Thymus (tissue), 11 donors: ENCODE data around the gene E2F8. TPM values are rescaled to one million over a fixed set of nuclear protein-coding genes. Genes with fewer than 3 reads are reported as not detected.
A peak's percentile ranks its signal among the peaks of the same experiment; 100 is the strongest.
"Not testable (repeated sequence)": the region's sequence is repeated elsewhere in the genome, so short reads cannot be mapped to it uniquely, and the experiment has no call there.

Source experiments
- DNase-seq, 9 donors: peaks; one replicate each; pipeline ENCODE4 v3.0.0-alpha.2; 2013; ENCODE audit warnings: low spot score in 9 of 9, low read depth in 6 of 9, missing footprints in 1 of 9
- H3K27ac ChIP-seq, 2 donors: one replicate each; pipeline ENCODE4 v1.5.1; 2013; ENCODE audit warnings: control low read depth in 1 of 2, low read depth in 1 of 2, low read length in 1 of 2, mild to moderate bottlenecking in 1 of 2, moderate library complexity in 1 of 2
- H3K27me3 ChIP-seq, 2 donors: one replicate each; pipeline ENCODE4 v1.5.1; 2013; ENCODE audit warnings: low read length in 1 of 2; ENCODE audit not compliant: control insufficient read depth in 2 of 2, insufficient read depth in 1 of 2
- H3K36me3 ChIP-seq, 2 donors: one replicate each; pipeline ENCODE4 v1.5.1; 2013; ENCODE audit warnings: low read length in 1 of 2, mild to moderate bottlenecking in 1 of 2, moderate library complexity in 1 of 2; ENCODE audit not compliant: control insufficient read depth in 2 of 2, insufficient read depth in 2 of 2
- H3K4me1 ChIP-seq, 2 donors: one replicate each; pipeline ENCODE4 v1.5.1; 2013; ENCODE audit warnings: low read length in 2 of 2; ENCODE audit not compliant: control insufficient read depth in 2 of 2, insufficient read depth in 2 of 2
- H3K4me3 ChIP-seq, 2 donors: one replicate each; pipeline ENCODE4 v1.5.1; 2013; ENCODE audit warnings: low read length in 2 of 2, control low read depth in 1 of 2, mild to moderate bottlenecking in 1 of 2
- H3K9me3 ChIP-seq, 2 donors: one replicate each; pipeline ENCODE4 v1.5.1; 2013; ENCODE audit warnings: low read length in 1 of 2, mild to moderate bottlenecking in 1 of 2; ENCODE audit not compliant: control insufficient read depth in 2 of 2, insufficient read depth in 1 of 2
- WGBS: extraction: QIAGEN DNeasy Blood & Tissue Kit; methylation state at CpG from one replicate; pipeline ENCODE4 v1.1.7; 2013; 5-methylcytosine and 5-hydroxymethylcytosine counted together
- polyA plus RNA-seq: library from polyadenylated mRNA; stranded (reverse); fragments of 200-250 nt; gene quantifications from one replicate; pipeline ENCODE4 v1.2.3, GENCODE V29; 2013
- total RNA-seq: library from RNA; stranded (reverse); fragments of 120-200 nt; gene quantifications from one replicate; pipeline ENCODE4 v1.2.4, GENCODE V29; 2013
- donor health status: healthy.

Gene E2F8
- total and polyA plus RNA-seq, 2 donors = 0.43 to 5.5 TPM

GRCh38 chr11:19276859-19277808 lies 36.4 kb upstream of the E2F8 start:
- H3K27ac ChIP-seq = no peak overlapping the region
- no peaks in the 10 kb centered on the region for H3K4me1 ChIP-seq
- 95% methylated on average over 8 of the region's 8 CpGs for WGBS
- H3K9me3 ChIP-seq = no peaks in the 10 kb centered on the region
- no peaks in the 10 kb centered on the region for H3K27me3 ChIP-seq
- DNase-seq = no peak
- H3K4me3 ChIP-seq = no peak overlapping the region
- no peaks in the 10 kb centered on the region for H3K36me3 ChIP-seq

- Histone ChIP-seq H3K27me3 (no peaks in the 10 kb centered on the region), H3K36me3 (no peaks in the 10 kb centered on the region), H3K9me3 (no peaks in the 10 kb centered on the region), H3K4me1 (no peaks in the 10 kb centered on the region), H3K4me3 (no peak overlapping the region), H3K27ac (no peak overlapping the region)
- WGBS = 93% methylated on average over 4 of the region's 4 CpGs
- no peak for DNase-seq
These were observed 34.8 kb upstream of the E2F8 start for GRCh38 chr11:19275496-19275895.

GRCh38 chr11:19273219-19273618 lies 32.5 kb upstream of the E2F8 start:
- H3K4me3 ChIP-seq, H3K9me3 ChIP-seq, DNase-seq, H3K36me3 ChIP-seq, H3K27me3 ChIP-seq, H3K4me1 ChIP-seq, H3K27ac ChIP-seq: not testable (repeated sequence)
- WGBS = 93% methylated on average over 5 of the region's 5 CpGs

GRCh38 chr11:19268909-19269308 lies 28.2 kb upstream of the E2F8 start:
- H3K9me3 ChIP-seq = no peaks in the 10 kb centered on the region
- H3K36me3 ChIP-seq = no peaks in the 10 kb centered on the region
- no peak overlapping the region for H3K27ac ChIP-seq
- H3K4me1 ChIP-seq = no peaks in the 10 kb centered on the region
- no peak overlapping the region for H3K4me3 ChIP-seq
- H3K27me3 ChIP-seq = no peaks in the 10 kb centered on the region
- WGBS = 95% methylated on average over 1 of the region's 1 CpG
- no peak for DNase-seq

GRCh38 chr11:19267567-19267966 lies 26.8 kb upstream of the E2F8 start:
- Histone ChIP-seq H3K27me3 (no peaks in the 10 kb centered on the region), H3K36me3 (no peaks in the 10 kb centered on the region), H3K9me3 (no peaks in the 10 kb centered on the region), H3K27ac (no peak overlapping the region), H3K4me1 (no peaks in the 10 kb centered on the region), H3K4me3 (no peak overlapping the region)
- no peak for DNase-seq
- 91% methylated on average over 5 of the region's 5 CpGs for whole genome bisulfite sequencing

- Histone ChIP-seq H3K4me3 (no peak overlapping the region), H3K36me3 (no peaks in the 10 kb centered on the region), H3K4me1 (no peaks in the 10 kb centered on the region), H3K9me3 (no peaks in the 10 kb centered on the region), H3K27ac (no peak overlapping the region), H3K27me3 (no peaks in the 10 kb centered on the region)
- DNase-seq = no peak
- WGBS = 87% methylated on average over 3 of the region's 3 CpGs
These were observed 22.6 kb upstream of the E2F8 start for GRCh38 chr11:19263333-19263732.

- peak in 5 of 9 donors; percentile 8 to 63 (median 38) for DNase-seq
- Histone ChIP-seq H3K27me3 (no peaks in the 10 kb centered on the region), H3K27ac (no peak overlapping the region), H3K4me3 (no peak overlapping the region), H3K36me3 (no peaks in the 10 kb centered on the region), H3K9me3 (no peaks in the 10 kb centered on the region), H3K4me1 (no peaks in the 10 kb centered on the region)
- 57% methylated on average over 6 of the region's 6 CpGs for WGBS
These were observed 19.0 kb upstream of the E2F8 start for GRCh38 chr11:19259487-19260345.

- no peak for DNase-seq
- Histone ChIP-seq H3K9me3 (no peaks in the 10 kb centered on the region), H3K4me3 (no peak overlapping the region), H3K27ac (no peak overlapping the region), H3K27me3 (no peaks in the 10 kb centered on the region), H3K36me3 (no peaks in the 10 kb centered on the region), H3K4me1 (no peaks in the 10 kb centered on the region)
- WGBS = 84% methylated on average over 4 of the region's 4 CpGs
These were observed 18.0 kb upstream of the E2F8 start for GRCh38 chr11:19258641-19259230.

- WGBS = 77% methylated on average over 3 of the region's 3 CpGs
- not testable (repeated sequence) for H3K27me3 ChIP-seq, H3K4me3 ChIP-seq, H3K4me1 ChIP-seq, H3K9me3 ChIP-seq, DNase-seq, H3K27ac ChIP-seq, H3K36me3 ChIP-seq
These were observed 13.7 kb upstream of the E2F8 start for GRCh38 chr11:19254441-19254840.
